Measurements from ENCODE around the gene HPS5.

The HPS5 gene

DNA sequence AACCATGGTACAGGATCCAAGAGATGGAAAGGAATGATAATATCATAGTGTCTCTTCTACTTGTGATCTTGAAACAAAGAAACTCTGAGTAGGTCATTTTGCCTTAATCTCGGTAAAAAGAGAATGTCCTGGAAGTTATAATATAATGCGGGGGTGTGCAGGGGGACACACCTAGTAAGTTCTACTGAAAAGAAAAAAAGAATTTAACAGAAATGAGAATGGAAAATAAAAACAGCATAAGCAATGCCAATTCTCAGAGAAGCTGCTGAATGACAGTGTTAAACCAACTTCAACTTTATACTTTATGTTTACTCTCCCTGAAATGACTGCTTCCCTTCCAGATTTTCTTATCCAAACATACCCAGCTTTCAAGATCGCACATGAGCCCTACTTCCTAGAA lies 2.0 kb downstream of the HPS5 start:
- DNase-seq = no peak

DNA sequence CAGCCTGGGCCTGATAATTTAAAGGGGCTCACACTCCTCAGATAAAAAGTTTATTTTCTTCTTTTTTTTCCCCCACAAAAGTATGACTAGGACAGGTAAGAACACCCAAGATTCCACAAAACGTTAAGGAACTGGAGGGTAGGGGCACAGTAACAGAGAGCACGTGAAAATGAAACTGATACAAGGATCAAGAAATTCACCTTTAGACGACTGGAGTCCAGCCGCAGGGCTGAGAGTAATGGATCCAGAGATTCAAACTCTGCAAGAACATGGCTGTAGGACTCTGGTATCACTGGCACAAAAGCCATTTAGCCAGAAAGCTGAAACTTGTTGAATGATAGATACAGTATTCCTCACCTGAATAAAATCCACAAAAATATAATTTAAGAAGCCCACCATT lies 4.4 kb downstream of the HPS5 start:
- no peak for DNase-seq

DNA sequence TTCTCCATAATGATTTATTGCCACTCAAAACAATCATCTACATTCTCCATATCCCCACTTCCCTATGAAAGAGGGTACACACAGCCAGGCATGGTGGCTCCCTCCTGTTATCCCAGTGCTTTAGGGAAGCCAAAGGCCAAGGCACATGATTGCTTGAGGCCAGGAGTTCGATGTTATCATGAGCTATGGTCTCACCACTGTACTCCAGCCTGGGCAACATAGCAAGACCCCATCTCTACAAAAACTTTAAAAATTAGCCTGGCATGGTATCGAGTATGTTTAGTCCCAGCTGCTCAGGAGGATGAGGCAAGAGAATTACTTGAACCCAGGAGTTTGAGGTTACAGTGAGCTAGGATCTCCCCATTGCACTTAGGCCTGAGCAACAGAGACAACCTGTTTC lies 6.0 kb downstream of the HPS5 start:
- no peak for DNase-seq

DNA sequence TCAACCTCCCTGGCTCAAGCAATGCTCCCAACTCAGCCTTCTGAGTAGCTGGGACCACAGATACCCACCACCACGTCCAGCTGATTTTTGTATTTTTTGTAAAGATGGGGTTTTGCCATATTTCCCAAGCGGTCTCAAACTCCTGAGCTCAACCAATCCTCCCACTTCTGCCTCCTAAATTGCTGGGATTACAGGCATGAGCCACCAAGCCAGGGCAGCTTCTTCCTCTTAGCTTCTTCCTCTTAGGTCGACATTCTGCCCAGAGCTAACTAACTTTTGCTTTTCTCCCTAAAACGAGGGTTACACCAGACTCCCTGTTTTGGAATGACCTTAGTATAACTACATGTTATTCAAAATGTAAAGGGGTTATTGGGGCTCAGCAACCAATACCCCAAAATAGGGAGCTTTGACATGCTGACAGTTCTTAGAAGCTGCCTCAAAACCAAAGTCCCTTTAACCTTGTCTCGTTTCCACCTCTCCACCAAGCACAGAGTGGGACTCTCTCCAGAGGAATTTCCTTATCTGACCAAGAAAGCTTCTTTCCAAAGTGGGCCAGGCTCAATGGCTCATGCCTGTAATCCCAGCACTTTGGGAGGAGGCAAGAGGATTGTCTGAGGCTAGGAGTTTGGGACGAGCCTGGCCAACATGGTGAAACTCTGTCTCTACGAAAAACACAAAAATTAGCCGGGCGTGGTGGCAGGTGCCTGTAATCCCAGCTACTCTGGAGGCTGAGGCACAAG lies 7.0 kb downstream of the HPS5 start:
- no peak for DNase-seq

DNA sequence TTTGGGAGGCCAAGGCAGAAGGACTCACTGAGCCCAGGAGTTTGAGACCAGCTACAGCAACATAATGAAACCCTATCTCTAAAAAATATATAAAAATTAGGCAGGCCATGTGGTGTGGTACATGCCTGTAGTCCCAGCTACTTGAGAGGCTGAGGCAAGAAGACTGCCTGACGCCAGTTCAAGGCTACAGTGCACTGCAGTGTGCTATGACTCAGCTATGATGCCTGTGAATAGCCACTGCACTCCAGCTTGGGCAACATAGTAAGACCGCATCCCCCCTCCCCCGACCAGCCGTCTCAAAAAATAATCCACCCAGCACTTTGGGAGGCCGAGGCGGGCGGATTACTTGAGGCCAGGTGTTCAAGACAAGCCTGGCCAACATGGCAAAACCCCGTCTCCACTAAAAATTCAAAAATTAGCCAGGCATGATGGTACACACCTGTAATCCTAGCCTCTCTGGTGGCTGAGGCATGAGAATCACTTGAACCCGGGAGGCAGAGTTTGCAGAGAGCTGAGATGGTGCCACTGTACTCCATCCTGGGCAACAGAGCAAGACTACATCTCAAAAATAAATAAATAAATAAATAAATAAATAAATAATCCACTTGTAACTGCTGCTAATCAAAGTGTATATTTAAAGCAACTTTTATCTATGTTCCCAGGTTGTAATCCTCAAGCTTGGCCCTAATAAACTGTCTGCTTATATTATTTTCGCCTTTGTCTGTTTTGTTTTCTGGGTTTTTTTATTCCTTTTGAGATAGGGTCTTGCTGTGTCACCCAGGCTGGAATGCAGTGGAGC lies 7.8 kb downstream of the HPS5 start:
- DNase-seq = no peak

DNA sequence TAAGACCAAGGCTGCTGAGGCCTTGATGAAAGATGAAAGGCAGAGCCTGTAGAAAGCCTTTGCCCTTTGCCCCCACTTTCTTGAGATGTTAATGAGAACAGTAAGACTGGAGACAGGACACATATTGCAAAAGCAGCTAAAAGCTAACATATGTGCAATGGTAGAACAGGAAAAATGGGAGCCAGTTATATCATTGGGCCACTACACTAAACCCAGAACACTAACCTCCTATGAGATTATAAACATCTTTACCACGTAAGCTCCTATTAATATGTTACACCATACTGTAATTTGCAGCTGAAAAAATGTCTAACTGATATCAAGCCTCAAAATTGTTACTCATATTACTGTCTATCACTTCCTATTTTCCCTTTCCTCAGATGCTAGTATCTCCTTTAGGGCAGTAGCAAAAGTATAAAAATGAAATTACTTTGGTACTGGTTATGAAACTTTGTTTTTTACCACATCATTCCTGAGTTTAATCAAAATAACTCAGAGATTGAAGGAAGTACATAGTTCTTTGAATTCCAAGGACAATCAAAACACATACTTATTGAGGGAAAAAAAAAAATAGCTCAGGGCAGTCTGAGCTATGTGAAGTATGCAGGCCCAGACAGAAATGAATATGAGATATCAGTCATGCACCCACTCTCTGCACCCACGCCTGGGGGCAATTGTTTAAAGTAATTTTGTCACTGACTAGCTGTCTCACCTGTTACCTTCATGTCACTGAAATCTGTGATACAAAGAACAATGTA lies 9.1 kb downstream of the HPS5 start:
- no peak for DNase-seq

DNA sequence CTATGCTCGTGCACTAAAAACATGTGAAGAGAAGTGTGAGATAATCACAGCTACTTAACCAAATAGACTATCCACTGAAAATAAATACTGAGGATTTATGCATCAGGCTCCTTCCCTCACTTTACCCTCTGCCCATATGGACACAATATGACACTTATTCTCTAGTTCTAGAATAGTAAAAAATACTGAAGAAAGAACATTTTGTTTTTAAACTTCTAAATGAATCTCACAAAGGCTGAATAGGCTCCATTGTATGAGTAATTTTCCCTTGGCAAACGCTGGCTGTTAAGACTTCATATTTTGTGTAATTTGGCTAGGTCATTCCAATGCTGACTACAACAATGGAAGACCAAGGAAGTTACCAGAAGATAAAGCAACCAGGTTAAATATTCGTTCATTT lies 9.9 kb downstream of the HPS5 start:
- no peak for DNase-seq

DNA sequence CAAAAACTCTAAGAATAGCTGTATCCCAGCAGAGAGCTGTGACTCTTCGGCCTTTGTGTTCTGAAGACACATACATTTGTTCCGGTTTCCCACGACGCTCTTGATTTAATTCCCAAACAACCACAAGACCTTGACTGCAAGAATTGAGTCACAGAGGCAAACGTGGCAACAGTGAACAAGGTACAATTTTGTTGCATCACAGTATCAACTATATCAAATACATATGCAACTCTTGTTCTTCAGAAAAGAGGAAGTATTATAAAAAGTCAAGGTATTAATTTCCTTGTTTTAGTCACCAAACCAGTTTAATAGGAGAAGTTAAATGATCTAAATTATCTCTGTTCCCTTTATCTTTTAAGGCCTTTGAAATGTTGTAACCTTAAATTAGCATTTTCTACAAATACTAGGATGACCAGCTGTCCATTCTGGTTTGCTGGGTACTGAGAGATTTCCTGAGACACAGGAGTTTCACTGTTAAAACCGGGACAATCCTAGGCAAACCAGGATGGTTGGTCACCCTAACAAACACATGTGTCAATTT lies 11.1 kb downstream of the HPS5 start:
- DNase-seq = no peak

DNA sequence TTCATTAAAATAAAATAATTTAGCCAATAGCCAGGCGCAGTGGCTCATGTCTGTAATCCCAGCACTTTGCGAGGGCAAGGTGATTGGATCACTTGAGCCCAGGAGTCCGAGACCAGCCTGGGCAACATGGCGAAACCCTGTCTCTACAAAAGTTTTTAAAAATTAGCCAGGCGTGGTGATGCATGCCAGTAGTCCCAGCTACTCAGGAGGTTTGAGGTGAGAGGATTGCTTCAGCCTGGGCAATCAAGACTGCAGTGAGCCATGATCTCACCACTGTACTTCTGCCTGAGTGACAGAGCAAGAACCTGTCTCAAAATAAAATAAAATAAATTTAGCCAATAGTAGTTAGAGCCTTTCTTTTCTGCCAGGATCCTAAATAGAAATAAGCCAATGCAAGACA lies 12.2 kb downstream of the HPS5 start:
- DNase-seq = no peak

DNA sequence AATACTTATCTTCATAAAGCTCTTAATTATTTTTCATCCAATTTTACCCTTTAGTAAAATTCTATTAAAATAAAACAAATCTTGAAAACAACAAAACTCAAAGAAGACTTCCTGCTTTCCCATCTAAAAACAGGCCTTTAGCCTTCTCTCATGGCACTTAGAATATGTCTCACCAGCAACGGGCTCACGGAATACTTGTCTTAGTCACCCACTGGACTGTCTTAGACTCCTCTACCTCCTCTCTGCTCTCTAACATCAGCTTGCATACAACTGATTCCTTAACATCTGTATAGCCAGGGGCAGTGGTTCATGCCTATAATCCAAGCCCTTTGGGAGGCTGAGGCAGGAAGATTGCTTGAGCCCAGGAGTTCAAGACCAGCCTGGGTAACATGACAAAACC lies 13.7 kb downstream of the HPS5 start:
- no peak for DNase-seq

DNA sequence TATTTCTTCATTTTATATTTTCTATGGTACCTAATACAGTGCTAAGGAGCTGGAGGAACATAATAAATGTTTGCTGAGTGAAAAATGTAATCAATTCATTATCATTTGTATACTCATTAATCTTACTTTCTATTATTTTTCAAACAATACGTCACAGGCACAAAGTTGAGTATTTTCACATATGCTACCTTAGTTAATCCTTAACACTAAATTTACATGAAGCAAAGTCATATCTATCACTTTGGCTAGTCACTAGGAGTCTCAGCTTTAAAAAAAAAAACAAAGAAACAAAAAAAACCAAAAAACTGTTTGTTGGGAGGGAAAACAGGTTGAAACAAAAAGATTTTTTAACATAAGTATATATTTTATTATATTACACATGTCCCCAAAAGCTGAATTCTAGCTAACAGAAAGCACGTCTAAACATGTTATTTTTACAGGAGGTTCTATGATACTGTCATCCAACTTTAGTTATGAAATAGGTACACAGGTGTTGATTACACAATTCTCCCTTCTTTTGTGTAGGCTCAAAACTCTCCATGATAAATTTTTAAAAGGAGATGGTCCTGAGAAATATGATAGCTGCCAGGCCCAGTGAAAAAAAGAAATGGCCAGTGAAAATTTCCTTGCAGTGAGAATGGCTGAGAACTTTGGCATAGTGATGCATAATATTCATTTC lies 14.3 kb downstream of the HPS5 start:
- no peak for DNase-seq

DNA sequence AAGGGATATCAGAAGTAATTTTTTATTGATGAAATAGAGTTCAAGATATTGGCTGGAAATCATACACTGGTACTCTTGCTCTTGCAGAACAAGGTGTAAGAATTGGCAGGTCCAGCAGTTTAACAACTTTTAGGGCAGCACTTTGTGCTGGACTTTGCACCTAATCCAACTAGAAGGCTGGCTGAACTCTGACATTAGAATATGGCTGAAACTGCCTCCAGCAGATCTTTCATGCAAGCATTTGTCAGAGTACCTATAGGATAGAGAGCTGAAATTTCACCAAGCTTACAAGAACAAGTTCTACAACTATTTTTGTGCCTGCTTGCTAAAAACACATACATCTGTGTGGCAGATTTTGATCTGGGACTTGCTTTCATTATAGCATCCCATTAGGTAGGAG lies 17.2 kb downstream of the HPS5 start:
- no peak for DNase-seq

DNA sequence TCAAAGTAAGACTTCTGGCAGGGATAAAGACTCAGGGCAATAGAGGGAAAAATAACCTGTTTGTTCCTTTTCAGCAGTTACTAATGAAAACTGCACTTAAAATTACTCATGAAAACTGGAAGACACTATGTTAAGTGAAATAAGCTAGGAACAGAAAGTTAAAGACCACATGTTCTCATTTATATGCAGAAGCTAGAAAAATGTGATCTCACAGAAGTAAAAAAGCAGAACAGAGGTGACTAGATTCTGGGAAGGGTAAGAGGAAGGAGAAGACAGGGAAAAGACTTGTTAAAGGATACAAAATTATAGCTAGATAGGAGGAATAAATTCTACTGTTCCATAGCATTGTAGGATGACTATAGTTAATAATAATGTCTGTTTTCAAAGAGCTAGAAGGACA lies 22.2 kb downstream of the HPS5 start:
- no peak for DNase-seq

DNA sequence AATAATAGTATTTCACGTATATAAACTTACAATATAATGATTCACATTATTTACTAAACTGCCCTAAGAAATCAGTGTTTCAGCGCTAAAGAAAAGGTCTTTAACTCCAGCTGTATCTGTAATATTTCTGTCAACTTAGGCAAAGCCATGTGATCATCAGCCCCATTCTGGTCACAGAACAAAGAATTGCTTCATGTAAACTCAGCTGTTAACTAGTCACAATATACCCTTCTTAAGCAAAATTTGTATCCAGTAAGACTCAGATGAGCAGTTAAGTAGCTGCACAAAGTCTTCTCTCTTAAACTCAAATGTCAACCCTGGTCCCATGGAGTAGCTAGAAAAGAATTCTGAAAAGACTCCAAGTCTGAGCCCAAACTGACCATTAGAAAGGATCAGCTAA lies 26.6 kb downstream of the HPS5 start:
- no peak for DNase-seq

DNA sequence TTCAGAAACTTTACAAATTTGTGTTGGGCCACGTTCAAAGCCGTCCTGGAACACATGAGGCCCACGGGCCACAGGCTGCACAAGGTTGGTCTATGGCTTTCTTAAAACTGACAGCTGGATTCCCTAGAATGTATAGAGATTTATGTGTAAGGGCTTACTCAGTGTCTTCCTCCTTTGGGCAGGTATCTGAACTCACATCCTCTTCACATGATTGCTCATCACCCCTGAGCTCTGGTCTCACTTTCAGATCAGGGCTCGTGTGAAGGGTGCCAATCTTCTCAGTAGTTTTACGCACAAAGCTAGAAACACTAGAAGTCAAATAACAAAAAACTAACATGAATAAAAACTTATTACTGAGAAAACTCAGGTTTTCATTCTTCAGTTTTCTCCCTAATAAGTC lies 27.1 kb downstream of the HPS5 start:
- no peak for DNase-seq

DNA sequence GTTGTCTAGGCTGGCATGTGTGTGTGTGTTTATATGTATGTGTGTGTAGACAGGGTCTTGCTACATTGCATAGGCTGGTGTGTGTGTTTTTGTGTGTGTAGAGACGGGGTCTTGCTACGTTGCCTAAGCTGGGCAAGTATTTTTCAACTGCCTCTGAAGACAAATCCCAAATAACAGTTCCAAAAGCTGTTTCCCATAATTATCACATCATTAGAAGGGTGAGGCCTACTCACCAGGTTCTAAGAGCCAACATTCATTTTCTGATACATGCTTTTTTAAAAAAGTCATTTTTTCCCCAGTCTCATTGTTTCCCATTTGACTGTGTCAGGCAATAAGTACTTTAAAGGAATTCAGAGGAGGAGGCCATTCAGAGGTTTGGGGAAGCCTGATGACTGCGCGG lies 33.0 kb downstream of the HPS5 start:
- no peak for DNase-seq

DNA sequence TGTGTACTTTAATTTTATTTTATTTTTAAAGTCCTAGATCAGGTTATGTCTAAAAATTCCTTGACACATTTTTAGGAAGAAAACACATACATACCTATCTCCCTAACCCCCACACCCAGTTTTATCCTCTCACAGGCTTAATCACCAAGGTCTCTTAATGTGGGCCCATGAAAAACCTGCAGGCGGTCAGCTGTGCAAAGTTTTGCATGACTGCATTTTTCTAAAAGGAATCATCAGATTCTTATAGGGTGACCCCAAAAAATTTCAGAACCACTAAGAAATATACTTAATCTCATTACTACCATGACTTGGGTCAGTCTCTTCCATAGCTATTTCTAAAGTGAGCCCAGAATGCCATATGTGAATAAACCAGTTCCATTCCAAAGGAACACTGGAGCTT lies 36.1 kb downstream of the HPS5 start:
- DNase-seq = no peak

DNA sequence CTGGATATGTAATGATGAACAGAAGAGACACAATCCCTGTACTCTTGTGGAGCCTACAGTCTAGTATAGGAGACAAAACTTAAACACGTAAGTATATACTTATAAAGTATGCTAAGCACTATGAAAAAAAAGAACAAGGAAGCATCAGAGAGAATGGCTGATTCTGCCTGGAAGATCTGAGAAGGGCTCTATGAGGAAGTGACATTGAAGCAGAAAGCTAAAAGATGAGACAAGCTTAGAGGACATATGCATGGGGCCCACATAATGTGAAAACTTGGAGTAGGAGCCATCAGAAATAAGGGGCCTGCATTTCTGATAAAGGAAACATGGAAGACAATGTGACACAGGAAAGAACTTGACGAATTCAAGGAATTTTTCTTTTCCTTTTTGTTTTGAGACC lies 39.3 kb downstream of the HPS5 start:
- no peak for DNase-seq

DNA sequence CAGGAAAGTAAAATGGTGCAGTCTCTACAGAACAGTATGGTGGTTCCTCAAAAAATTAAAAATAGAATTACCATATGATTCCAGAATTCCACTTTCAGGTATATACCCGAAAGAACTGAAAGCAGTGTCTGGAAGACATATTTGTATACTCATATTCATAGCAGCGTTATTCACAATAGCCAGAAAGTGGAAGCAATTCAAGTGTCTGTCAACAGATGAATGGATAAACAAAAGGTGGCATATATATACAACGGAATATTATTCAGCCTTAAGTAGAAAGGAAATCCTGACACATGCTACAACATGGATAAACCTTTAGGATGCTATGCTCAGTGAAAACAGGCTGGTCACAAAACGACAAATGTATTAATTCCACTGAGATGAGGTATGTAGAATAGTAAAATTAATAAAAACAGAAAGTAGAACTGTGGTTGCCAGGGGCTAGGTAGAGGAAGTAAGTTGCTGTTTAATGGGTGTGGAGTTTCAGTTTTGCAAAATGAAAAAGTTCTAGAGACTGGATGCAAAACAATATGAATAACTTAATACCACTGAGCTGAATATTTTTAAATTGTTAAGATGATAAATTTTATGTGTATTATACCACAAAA lies 41.4 kb downstream of the HPS5 start:
- DNase-seq = no peak

DNA sequence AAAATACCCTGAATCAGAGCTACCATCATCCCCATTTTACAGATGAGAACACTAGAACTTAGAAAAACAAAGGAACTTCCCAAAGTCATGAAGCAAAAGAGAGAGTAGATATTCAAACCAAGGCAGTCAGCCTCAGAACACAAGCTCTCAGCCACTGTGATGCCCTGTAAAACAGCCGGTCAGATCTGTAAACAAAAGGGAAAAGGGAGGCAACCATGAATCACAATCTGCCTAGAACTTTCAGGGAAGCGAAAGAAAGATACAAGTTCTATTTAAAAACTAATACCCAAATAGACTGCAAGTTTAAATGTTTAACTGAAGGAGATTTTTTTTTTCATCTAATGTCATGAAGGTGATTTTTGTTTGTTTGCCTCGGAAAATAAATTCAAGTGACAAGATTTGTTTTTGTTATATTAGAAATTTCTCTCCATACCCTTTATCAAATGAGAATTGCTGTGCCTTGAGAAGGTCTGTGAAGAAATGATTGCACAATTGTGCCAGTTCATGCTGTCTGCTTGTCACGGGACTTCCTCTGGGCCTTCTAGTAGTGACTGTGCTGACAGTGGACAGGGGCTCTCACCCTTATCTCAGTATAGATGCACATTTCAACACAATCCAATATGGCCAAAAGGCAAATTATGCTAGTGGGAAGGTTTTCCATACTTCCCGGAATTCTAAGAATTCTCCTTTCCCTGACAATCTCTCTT lies 44.2 kb downstream of the HPS5 start:
- no peak for DNase-seq

DNA sequence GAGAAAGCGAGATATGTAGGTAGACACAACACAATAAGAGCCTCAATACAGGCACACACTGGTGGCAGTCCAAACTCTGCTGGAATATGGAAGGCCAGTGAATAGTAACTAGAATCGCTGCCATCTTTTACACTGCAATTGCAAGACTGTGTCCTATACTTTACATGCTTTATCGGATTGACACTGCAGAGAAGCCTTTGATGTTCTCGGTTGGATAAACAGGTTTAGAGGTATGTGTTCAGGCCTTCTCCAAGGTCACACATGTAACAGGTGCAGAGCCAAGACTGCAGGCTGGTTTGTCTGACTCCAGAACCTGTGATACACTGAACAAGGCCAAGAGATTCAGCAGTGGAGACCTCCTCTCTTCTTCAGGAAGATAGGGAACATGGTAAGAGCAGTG lies 50.7 kb downstream of the HPS5 start:
- no peak for DNase-seq

DNA sequence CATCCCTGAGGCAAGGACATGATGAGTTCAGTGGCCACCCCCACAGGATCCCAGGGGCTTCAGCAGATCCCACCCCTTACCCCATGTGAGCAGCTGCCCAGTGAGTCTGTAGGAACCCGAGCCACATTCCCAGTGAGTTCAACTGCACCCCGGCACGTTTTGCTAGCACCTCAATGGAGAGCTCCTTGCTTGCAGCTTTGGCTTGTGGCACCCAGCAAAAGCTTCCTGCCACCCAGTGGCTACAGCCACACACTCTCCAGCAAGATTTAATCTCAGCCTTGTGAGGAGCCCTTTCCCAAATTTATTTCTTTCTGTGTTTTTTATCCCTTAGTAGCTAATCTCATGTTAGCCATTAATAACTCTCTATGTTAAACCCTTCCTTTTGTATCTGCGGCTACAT lies 51.8 kb downstream of the HPS5 start:
- DNase-seq = no peak

Data from SHP77 treated with DMSO at 0.1 percent for 48 hours (cell line).